ENCODE measurements around the gene ARHGEF17. TPM values are rescaled to one million over a fixed set of nuclear protein-coding genes. Genes with fewer than 3 reads are reported as not detected.

The ARHGEF17 gene
- total and polyA plus RNA-seq, 8 donors, result 5.0 to 66.5 (median 33.6) TPM

GRCh38 chr11:73384531-73384871 is 76.4 kb downstream of the ARHGEF17 start:
- Histone ChIP-seq H3K9me3 (no peaks in the 10 kb centered on the region), H3K4me3 (no peak overlapping the region), H3K4me1 (peaks cover 7 to 96% (median 40%) of the 10 kb centered on the region in 4 donors), H3K27me3 (no peaks in the 10 kb centered on the region), H3K27ac (peak overlapping the region in 3 of 5 donors; percentile 55 to 83 (median 76)), H3K36me3 (no peaks in the 10 kb centered on the region)
- intact Hi-C loops (cut with DNase I; ENCODE audit: low total_unique reads), result no loop called here
- 75 to 86% (median 81%) methylated on average over 4 of the region's 4 CpGs for WGBS, 5 donors
- no peak for DNase-seq
- no peak for TF ChIP-seq EP300 (IDR thresholded peaks at IDR 0.05)

- Histone ChIP-seq H3K9me3 (no peaks in the 10 kb centered on the region), H3K4me3 (no peak overlapping the region), H3K27ac (peak overlapping the region in 4 of 5 donors; percentile 45 to 83 (median 66)), H3K4me1 (peaks cover 7 to 91% (median 34%) of the 10 kb centered on the region in 4 donors), H3K27me3 (no peaks in the 10 kb centered on the region), H3K36me3 (no peaks in the 10 kb centered on the region)
- no peak for TF ChIP-seq POLR2A (IDR thresholded peaks at IDR 0.05)
- no peak for TF ChIP-seq CTCF (IDR thresholded peaks at IDR 0.05)
- no peak for TF ChIP-seq POLR2AphosphoS5 (IDR thresholded peaks at IDR 0.05)
- TF ChIP-seq EP300 (IDR thresholded peaks at IDR 0.05), result no peak
- 53 to 62% (median 56%) methylated on average over 18 to 21 of the region's 21 CpGs for WGBS, 5 donors
- DNase-seq, result peak; percentile 49 to 69
- intact Hi-C loops (cut with DNase I; ENCODE audit: low total_unique reads), result no loop called here
Measured at GRCh38 chr11:73384872-73385689, 77.0 kb downstream of the ARHGEF17 start.

GRCh38 chr11:73386016-73386415 is 77.9 kb downstream of the ARHGEF17 start:
- Histone ChIP-seq H3K4me3 (no peak overlapping the region), H3K27ac (peak overlapping the region in 3 of 5 donors; percentile 5 to 83 (median 76)), H3K36me3 (no peaks in the 10 kb centered on the region), H3K27me3 (no peaks in the 10 kb centered on the region), H3K4me1 (peaks cover 7 to 82% (median 34%) of the 10 kb centered on the region in 4 donors), H3K9me3 (no peaks in the 10 kb centered on the region)
- peak in 1 of 2 donors; percentile 59 for DNase-seq
- 74 to 91% (median 84%) methylated on average over 8 of the region's 8 CpGs for WGBS, 5 donors
- TF ChIP-seq EP300 (IDR thresholded peaks at IDR 0.05) (no peak), POLR2A (IDR thresholded peaks at IDR 0.05) (no peak), POLR2AphosphoS5 (IDR thresholded peaks at IDR 0.05) (no peak), CTCF (IDR thresholded peaks at IDR 0.05) (no peak)
- intact Hi-C loops (cut with DNase I; ENCODE audit: low total_unique reads), result no loop called here

- Histone ChIP-seq H3K4me1 (peaks cover 7 to 77% (median 34%) of the 10 kb centered on the region in 4 donors), H3K9me3 (no peaks in the 10 kb centered on the region), H3K4me3 (no peak overlapping the region), H3K27ac (peak overlapping the region in 3 of 5 donors; percentile 5 to 83 (median 76)), H3K27me3 (no peaks in the 10 kb centered on the region), H3K36me3 (peaks cover 0 to under 1% (median 0%) of the 10 kb centered on the region in 4 donors)
- no peak for TF ChIP-seq CTCF (IDR thresholded peaks at IDR 0.05)
- TF ChIP-seq POLR2A (IDR thresholded peaks at IDR 0.05), result no peak
- TF ChIP-seq EP300 (IDR thresholded peaks at IDR 0.05), result no peak
- no peak for TF ChIP-seq POLR2AphosphoS5 (IDR thresholded peaks at IDR 0.05)
- WGBS, 5 donors, result 88 to 94% (median 91%) methylated on average over 8 of the region's 8 CpGs
- DNase-seq, result no peak
- intact Hi-C loops (cut with DNase I; ENCODE audit: low total_unique reads), result no loop called here
Measured at GRCh38 chr11:73386546-73386945, 78.5 kb downstream of the ARHGEF17 start.

Measured in stomach (tissue), 9 donors.